KOPT-K1 (cell line): ENCODE results near the gene PTGER4.
"Not testable (repeated sequence)": the region's sequence is repeated elsewhere in the genome, so short reads cannot be mapped to it uniquely, and the experiment has no call there.

Source experiments
- H3K27ac ChIP-seq: fragments of 200-600 bp; sonication (generic); 2 replicates; pipeline ENCODE4 v1.5.1; 2016; ENCODE audit warnings: antibody characterized with exemption, mild to moderate bottlenecking, low read depth, low read length; ENCODE audit not compliant: poor library complexity, severe bottlenecking
- H3K36me3 ChIP-seq: fragments of 200-600 bp; sonication (generic); 2 replicates; pipeline ENCODE4 v1.5.1; 2017; ENCODE audit warnings: antibody characterized with exemption, mild to moderate bottlenecking, low read length, moderate library complexity; ENCODE audit not compliant: insufficient read depth
- H3K9me3 ChIP-seq: fragments of 200-600 bp; sonication (generic); 2 replicates; pipeline ENCODE4 v1.5.1; 2017; ENCODE audit warnings: antibody characterized with exemption, low read length, mild to moderate bottlenecking; ENCODE audit not compliant: insufficient read depth, poor library complexity, severe bottlenecking

PTGER4 gene

GRCh38 chr5:40656091-40656490 is 23.6 kb upstream of the PTGER4 start:
- H3K36me3 ChIP-seq, H3K9me3 ChIP-seq: not testable (repeated sequence)
- peak overlapping the region; percentile 94 for H3K27ac ChIP-seq

GRCh38 chr5:40656766-40657165 is 22.9 kb upstream of the PTGER4 start:
- no peaks in the 10 kb centered on the region for H3K9me3 ChIP-seq
- H3K36me3 ChIP-seq: no peaks in the 10 kb centered on the region
- no peak overlapping the region for H3K27ac ChIP-seq

- Histone ChIP-seq H3K9me3 (no peaks in the 10 kb centered on the region), H3K36me3 (no peaks in the 10 kb centered on the region), H3K27ac (no peak overlapping the region)
Observed at GRCh38 chr5:40660751-40661150, 19.0 kb upstream of the PTGER4 start.

- Histone ChIP-seq H3K27ac (peak overlapping the region; percentile 14), H3K36me3 (no peaks in the 10 kb centered on the region), H3K9me3 (no peaks in the 10 kb centered on the region)
Observed at GRCh38 chr5:40665635-40666298, 13.9 kb upstream of the PTGER4 start.

GRCh38 chr5:40666657-40667056 is 13.1 kb upstream of the PTGER4 start:
- H3K9me3 ChIP-seq: no peaks in the 10 kb centered on the region
- no peaks in the 10 kb centered on the region for H3K36me3 ChIP-seq
- no peak overlapping the region for H3K27ac ChIP-seq

- Histone ChIP-seq H3K27ac (peak overlapping the region; percentile 98), H3K36me3 (no peaks in the 10 kb centered on the region), H3K9me3 (no peaks in the 10 kb centered on the region)
Observed at GRCh38 chr5:40667161-40667663, 12.5 kb upstream of the PTGER4 start.

- peak overlapping the region; percentile 98 for H3K27ac ChIP-seq
- no peaks in the 10 kb centered on the region for H3K36me3 ChIP-seq
Observed at GRCh38 chr5:40669606-40670390, 9.9 kb upstream of the PTGER4 start.

GRCh38 chr5:40672425-40672824 is 7.3 kb upstream of the PTGER4 start:
- no peaks in the 10 kb centered on the region for H3K36me3 ChIP-seq
- H3K9me3 ChIP-seq: no peaks in the 10 kb centered on the region
- H3K27ac ChIP-seq: peak overlapping the region; percentile 98

More at GRCh38 chr5:40669606-40670390, 9.9 kb upstream of the PTGER4 start:
- no peaks in the 10 kb centered on the region for H3K9me3 ChIP-seq

GRCh38 chr5:40674661-40675235 is 5.0 kb upstream of the PTGER4 start:
- Histone ChIP-seq H3K27ac (peak overlapping the region; percentile 98), H3K9me3 (no peaks in the 10 kb centered on the region), H3K36me3 (no peaks in the 10 kb centered on the region)

- Histone ChIP-seq H3K27ac (peak overlapping the region; percentile 98), H3K9me3 (no peaks in the 10 kb centered on the region), H3K36me3 (no peaks in the 10 kb centered on the region)
Observed at GRCh38 chr5:40675396-40676133, 4.2 kb upstream of the PTGER4 start.

GRCh38 chr5:40676613-40677343 is 2.9 kb upstream of the PTGER4 start:
- Histone ChIP-seq H3K27ac (peak overlapping the region; percentile 98), H3K36me3 (peaks cover 12% of the 10 kb centered on the region), H3K9me3 (no peaks in the 10 kb centered on the region)

GRCh38 chr5:40677456-40677855 is 2.3 kb upstream of the PTGER4 start:
- H3K9me3 ChIP-seq: no peaks in the 10 kb centered on the region
- H3K36me3 ChIP-seq: peaks cover 19% of the 10 kb centered on the region
- peak overlapping the region; percentile 98 for H3K27ac ChIP-seq

- Histone ChIP-seq H3K36me3 (peaks cover 25% of the 10 kb centered on the region), H3K9me3 (no peaks in the 10 kb centered on the region), H3K27ac (peak overlapping the region; percentile 98)
Observed at GRCh38 chr5:40678026-40678425, 1.7 kb upstream of the PTGER4 start.

- Histone ChIP-seq H3K9me3 (no peaks in the 10 kb centered on the region), H3K27ac (peak overlapping the region; percentile 98), H3K36me3 (peaks cover 30% of the 10 kb centered on the region)
Observed at GRCh38 chr5:40678460-40679147, 1.1 kb upstream of the PTGER4 start.
